Fibroblast of skin of scalp (primary cell): ENCODE results near the gene TMEFF1.

Experiments
- DNase-seq: peaks from one replicate; pipeline ENCODE4 v3.0.0-alpha.2; 2013

The TMEFF1 gene

DNA sequence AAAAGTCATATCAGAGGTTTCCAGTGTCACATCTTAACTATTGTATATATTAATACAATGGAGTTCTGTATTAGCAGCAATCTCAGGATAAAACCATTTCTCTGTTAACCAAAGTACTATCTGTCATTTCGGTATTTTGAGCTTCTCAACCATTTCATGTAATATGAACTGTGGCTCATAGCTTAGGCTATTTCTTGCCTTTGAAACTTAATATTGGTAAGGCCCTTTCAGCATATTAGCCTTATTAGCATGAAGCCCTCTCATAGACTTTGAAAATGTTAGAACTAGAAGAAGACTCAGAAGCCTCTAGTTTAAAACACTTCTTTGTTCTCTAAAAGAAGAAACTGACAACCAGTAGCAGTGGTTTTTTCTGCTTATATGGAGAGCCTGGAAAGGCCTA is 105.7 kb downstream of the TMEFF1 start:
- no peak for DNase-seq

DNA sequence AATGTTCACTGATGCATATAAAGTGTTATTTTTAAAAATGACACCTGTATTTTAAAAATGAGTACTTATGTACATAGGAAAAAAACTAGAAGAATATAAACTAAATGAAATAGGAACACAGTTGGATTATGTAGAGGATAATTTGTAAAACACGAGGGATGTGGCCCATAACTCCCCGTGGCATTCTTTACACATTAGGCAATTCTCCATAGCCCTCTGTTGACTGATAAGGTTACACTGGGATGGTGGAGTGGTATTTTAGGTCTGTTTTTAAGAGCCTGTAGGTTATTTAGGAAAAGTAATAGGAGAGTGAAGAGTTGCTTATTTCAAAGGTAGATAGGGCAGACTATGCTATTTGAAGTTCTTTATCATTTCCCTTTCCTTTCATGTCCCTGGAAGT is 106.7 kb downstream of the TMEFF1 start:
- DNase-seq: no peak

DNA sequence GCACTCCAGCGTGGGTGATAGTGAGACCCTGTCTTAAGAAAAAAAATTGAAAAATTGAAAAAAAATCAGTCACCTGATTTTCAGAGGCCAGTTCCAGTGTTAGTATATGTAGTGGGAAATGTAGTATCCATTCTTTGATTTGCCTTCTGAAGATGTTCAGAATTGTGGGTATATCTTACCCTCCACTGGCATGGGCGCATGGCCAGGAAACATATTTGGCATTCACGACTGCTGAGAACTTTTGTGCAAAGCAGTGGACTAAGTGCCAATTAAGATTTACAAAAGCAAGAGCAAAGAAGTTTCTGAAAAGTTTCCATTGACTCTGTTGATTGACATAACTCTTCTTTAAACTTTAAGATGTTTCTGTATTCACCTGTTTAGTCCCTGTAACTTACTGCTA is 107.3 kb downstream of the TMEFF1 start:
- DNase-seq: no peak

DNA sequence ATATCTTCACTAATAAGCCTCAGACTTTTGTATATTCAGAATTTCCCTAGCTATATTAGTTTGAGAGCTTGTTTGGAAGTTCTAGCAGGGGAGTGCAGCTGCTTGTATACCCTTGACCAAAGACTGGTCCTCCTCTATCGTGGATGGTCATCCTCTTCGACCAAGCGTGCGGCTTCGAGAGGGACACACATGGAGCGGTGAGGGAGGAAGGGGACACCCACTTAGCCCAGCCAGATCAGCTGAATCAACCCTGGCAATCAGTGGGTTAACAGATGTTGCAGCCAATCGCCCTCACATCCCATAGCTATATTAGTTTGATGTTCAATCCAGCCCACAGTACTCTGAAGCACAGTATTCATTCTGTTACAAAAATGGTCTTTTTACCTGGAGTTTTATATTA is 108.1 kb downstream of the TMEFF1 start:
- no peak for DNase-seq

DNA sequence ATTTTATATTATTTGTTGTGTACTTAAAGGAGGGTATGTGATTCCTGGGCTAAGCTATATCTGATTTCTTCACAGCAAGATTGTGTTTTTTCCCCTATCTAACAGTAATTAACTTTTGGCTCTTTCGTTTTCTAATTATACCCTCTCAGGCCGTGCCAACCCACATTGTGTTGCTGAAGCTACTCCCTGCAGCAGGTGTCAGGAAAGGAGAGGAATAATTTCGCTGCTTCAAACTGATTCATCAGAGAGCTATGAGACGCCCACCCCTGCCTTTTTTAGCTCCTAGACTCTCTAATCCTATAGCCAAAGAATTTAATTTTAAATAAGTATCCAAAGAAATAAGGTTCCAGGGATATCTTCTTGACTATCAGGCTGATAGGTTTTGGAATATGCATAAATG is 108.7 kb downstream of the TMEFF1 start:
- DNase-seq: no peak

DNA sequence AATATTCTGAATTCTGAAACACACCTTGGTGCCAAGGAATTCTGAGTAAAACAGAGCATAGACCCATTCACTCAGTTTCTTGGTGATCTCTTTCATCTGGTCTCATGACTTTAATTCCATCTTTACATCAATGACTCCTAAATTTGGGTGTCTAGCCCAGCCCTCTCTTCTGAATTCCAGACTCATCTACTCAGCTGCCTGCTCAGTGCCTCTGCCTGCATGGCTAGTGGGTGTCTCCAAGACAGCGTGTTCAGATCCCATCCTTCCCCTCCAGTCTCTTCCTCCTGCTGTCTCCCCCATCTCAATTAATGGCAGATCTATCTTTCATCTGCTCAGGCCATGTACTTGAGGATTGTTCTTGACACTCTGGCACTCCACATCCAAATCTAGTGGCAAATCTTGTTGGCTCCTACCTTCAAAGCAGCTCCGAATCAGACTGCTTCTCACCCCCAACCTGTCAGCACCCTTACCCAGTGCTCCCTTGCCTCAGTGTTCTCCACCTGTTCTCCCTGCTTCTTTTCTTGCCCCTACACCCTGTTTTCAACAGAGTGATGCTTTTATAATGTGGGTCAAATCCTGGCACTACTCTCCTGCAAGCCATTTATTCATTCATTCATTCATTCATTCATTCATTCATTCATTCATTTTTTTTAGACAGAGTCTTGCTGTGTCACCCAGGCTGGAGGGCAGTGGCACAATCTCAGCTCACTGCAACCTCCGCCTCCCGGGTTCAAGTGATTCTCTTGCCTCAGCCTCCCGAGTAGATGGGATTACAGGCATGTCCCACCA is 110.3 kb downstream of the TMEFF1 start:
- no peak for DNase-seq

DNA sequence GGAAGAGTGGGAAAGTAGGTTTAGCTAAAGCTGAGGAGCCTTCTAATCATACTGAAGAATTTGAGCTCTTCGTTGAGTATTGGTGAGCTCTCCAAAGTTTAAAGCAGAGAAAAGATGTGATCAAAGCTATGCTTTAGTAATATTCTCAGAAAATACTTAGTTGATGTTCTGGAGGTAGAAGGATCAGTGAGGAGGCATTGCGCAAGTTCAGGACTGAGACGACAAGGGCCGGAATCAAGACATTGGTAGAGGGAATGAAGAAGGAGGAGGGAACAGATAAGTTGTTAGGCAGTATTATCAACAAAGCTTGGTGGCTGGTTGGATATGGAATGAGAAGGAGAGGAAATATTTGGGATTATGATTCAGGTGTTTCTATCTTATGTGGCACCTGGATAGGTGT is 112.0 kb downstream of the TMEFF1 start:
- DNase-seq: no peak

DNA sequence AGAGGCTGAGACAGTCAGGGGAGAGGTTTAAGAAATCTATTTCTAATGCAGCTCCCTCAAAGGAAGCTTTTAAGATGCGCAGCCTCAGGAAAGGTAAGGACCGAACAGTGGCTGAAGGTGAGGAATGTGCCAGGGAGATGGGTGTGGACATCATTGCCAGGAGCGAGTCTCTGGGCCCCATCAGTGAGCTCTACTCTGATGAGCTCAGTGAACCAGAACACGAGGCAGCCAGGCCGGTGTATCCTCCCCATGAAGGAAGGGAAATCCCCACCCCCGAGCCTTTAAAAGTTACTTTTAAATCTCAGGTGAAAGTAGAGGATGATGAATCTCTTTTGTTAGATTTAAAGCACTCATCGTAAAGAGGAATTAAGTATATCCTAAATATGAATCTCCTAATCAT is 113.1 kb downstream of the TMEFF1 start:
- no peak for DNase-seq

DNA sequence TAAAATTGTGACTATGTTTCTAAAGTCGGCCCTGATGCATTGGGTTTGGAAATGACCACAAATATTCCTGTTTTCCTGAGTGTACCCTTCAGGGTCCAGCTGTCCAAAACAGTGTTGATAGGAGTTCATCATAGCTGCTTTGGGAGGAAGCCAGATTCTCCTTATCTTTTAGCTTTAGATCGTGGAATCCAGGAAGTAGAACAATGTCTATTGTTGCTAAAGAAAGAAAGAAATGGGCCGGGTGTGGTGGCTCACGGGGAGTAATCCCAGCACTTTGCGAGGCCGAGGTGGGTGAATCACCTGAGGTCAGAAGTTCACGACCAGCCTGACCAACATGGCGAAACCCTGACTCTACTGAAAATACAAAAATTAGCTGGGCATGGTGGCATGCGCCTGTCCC is 114.4 kb downstream of the TMEFF1 start:
- DNase-seq: peak; percentile 36

DNA sequence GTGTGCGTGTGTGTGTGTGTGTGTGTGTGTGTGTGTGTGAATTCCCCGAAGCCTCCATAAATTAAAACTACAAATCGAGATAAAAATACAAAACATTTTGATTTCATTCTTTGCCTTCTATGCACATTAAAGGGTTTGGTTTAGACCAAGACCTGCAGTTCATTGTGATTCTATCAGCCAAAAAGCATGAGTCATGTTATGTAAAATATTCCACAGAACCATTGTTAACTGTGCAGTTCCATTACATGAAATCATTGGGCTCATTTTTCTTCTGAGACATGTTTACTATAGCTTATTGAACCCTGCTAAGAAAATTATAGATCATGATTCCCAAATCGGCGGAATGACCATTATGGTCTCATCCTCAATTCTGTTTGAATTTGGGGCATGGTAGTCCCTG is 116.6 kb downstream of the TMEFF1 start:
- DNase-seq: peak; percentile 34

DNA sequence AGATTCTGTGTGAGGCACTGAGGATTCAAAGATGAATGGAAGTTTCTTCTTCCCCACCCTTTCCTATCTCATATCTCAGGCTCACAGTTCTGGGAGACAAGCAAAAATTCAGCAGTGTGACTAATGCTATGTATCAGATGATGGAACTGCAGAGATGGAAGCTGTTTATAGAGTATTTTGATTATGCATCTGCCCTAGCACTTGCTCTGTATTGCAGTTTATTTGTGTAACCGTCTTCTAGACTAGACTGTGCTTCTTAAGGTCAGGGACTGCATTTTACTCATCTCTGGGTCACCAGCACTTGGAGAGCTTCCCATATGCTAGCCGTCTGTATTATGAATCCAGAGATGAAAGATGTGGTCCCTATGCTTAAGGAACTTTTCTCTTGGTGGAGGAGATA is 117.5 kb downstream of the TMEFF1 start:
- DNase-seq: peak; percentile 40

DNA sequence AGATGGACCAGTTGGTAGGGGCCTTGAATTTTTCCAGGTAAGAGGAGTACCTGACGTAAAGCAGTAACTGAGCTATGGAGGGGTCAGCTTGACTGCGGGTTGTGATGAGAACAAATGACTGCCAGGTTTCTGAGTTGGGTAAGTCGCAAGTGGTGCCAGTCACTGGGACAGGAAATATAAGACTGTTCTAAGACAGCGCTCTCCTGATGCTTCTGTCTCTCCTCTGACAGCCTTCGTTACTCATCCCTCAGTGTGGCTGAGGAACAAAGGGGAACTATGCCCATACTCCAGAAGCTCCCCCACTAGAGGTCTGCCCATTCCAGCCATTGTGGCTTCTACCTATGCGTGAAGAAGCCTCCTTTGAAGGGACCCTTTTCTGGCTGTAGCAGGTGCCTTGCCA is 118.2 kb downstream of the TMEFF1 start:
- no peak for DNase-seq

DNA sequence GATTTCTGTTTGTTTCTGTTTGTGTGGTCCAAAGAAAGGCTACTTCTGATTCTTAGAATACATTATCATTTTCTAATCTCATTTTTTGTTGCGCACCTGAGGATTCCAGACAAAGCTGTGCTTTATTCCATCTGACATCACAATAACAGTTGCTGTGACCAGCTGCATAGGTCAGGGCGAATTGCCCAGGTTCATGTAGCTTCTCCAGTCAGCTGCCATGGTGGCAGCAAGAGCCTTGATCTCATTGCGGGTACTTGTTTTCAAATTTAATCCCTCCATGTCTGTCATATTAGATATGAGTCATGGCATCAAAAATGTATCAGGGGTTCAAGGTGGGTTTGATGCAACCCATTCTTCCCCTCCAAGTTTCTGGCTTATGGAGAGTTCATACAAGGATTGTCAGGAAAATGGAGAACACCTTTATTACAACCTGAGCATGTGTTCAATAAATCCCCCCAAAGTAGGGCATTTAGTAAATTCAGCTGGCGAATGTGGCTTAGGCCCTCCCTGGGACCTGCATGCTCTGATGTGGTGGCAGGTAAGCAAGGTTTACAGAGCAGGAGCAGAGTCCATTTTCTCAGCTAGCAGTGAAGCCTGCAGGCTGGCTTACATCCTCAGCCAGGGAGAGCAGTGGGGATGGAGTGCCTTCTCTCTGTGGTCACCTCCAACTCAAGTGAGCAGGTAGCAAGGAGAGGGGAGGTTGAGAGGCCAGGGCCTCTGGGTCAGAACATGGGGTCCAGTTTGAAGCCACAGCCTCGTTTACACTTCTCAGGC is 118.9 kb downstream of the TMEFF1 start:
- no peak for DNase-seq

DNA sequence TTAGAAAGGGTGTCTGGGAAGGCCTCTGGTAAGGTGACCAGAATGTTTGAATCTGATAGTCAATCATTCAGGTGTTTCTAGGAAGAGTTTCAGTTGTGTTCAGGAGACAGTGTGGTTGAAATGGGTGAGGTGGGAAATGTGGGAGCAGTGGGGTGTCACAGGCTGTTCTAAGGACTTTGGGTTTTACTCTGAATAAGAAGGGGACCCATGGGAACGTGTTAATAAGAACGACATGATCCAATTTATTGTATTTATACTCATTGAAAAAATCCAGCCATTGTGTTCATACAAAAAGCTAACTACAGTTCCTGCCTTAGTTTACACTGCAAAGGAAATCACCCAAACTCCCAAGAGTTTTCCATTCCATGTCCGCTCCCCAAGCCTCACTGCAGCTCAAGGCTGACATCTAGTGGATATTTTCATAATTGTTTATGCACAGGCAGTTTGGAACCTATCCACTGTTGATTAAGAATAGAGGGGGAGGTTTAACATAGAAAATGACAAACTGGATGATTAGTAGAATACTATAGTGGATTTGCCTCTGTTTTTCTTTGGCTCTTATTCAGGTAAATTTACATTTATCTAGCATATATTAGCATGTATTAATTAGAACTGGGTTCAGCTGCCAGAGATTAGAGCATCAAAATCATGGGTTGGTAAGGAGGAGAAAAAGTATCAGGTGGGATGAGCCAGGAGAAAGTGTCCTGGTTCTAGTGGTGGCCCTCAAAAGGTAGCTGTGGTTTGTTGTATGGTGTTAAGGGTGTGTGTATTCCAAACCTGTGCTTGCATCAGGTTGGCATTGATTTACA is 122.6 kb downstream of the TMEFF1 start:
- peak; percentile 67 for DNase-seq

DNA sequence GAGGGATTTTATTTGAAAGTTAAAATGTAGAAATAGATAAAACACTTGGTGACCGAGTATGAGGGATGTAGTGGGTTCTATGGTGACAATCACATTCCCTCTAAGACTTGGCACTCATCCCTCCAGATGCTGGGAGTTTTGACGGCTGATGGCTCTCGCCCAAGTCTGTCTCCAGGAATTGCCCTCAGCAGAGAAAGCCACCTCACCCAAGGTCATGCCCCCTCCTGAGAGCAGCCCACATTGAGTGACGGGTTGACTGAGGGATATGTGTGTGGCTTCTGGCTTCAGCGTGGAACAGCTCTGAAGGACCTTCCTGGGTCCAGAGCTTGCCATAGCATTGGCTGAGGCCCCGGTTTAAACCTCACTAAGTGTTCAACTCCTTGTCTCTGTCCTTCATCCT is 124.3 kb downstream of the TMEFF1 start:
- no peak for DNase-seq

DNA sequence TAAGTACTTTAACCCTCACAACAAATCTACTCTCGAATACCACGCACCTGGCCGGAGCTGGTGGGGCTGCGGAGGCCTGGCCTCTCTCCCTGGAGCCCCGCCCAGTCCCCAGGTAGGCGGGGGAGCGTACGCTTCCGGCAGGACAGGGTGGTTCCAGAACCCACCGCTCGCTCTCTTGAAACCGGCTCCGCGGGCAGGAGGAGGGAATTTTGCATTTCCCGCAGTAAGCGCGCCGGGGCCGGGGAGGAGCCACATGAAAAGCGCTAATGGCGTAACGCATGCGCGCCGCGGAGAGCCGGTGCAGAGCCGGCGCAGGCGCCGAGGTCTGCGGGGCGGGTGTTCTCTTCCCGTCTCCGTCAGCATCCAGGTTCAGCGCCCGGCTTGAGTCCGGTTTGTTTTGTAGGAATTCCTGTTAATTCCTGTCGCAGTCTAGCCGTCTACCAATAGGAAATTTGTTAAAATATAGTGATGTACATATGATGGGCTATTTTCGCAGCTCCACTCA is 125.7 kb downstream of the TMEFF1 start:
- DNase-seq: peak; percentile 78

DNA sequence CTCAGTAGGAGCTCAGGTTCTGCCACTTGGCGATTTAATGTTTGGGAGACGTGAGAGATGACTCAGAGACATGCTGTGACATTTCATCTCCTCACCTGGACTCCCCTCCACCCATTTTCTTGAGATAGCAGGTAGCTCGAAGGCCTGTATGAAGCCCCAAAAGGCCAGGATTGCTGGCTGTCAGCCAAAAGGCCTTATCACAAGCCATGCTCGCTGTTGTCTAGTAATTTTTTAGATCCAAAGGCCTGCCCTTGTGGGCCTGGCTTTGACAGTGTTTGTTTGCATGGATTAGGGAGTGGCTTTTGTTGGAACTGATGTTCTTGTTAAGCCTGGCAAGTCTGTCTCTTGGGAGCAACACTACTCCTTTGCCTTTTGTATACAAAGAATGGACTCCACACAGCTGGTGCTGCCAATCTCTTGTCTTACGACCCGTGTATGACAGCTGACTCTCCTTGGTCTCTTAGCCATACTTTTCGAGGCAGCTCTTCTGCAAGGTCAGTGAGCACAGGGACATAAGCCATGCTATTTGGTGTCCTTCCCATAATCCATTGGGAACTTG is 127.7 kb downstream of the TMEFF1 start:
- DNase-seq: no peak

DNA sequence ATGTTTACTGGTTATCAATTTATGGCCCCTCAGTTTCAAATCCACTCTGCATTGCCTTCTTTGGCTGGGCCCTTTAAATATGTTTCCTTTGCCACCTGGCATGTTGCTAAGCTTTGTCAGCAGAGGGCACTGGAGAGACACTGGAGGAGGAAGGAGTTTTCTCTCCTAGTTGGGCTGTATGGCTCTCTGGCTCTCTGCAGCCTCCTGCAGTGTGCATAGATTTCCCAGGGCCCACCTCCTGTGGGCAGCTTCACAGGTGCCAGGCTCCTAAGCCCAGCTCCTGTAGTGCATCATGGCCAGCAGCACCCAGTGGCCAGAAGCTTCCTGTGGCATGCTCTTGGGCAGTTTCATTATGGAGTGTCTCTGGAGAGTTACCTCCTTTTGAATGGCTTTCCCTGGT is 128.3 kb downstream of the TMEFF1 start:
- DNase-seq: peak; percentile 61

DNA sequence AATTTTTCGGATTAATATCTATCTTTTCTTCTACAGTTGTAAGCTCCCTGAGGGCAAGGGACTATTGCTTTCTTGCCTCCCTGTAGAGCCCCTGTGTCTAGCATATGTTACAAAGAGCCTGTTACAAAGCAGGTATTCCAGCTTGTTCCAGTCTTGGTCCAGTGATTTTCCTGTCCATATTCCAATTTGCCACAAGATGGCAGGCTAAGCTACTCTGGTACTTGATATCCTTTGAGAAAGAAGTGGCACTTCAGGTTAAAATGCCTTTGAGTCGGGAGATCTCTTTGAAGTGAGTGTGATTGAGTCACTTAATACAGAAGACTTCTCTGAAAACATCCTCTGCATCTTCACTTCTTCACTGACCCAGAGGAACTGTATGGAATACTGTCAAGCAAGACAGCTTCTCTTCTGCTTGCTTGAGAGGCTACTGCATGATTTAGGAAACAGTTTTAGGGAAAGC is 129.4 kb downstream of the TMEFF1 start:
- peak; percentile 45 for DNase-seq

DNA sequence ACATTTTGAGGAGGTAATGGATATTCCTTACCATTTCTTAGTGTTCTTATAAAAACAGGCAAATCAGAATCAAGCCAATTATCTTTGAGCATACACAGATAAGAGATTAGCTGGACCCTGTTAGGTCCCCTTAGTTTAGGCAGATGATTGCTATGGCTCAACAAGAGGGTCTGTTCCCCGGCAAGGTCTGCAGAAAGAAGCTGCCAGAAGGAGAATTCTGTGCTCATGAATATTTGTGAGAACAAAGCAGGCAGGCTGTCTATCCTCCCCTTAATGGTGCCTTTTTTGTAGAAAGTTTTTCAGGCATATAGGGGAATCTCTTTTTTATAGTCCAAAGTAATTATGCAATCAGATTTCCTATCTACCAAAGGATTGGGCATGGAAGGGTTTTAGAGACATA is 132.5 kb downstream of the TMEFF1 start:
- no peak for DNase-seq

DNA sequence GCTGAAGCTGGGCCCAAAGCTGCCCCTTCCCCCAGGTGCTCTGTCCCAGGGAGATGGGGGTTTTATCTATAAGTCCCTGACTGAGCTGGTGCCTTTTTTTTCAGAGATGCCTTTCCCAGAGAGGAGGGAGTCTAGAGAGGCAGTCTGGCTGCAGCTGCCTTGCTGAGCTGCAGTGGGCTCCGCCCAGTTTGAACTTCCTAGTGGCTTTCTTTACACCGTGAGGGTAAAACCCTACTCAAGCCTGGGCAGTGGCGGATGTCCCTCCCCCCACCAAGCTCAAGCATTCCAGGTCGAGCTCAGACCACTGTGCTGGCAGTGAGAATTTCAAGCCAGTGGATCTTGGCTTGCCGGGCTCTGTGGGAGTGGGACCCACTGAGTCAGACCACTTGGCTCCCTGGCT is 146.2 kb downstream of the TMEFF1 start:
- DNase-seq: no peak

DNA sequence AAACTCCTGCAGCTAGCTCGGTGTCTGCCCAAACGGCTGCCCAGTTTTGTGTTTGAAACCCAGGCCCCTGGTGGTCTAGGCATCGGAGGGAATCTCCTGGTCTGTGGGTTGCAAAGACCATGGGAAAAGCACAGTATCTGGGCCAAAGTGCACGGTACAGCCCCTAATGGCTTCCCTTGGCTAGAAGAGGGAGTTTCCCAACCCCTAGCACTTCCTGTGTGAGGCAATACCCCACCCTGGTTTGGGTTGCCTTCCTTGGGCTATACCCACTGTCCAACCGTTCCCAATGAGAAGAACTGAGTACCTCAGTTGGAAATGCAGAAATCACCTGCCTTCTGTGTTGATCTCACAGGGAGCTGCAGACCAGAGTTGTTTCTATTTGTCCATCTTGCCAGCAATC is 146.7 kb downstream of the TMEFF1 start:
- no peak for DNase-seq

DNA sequence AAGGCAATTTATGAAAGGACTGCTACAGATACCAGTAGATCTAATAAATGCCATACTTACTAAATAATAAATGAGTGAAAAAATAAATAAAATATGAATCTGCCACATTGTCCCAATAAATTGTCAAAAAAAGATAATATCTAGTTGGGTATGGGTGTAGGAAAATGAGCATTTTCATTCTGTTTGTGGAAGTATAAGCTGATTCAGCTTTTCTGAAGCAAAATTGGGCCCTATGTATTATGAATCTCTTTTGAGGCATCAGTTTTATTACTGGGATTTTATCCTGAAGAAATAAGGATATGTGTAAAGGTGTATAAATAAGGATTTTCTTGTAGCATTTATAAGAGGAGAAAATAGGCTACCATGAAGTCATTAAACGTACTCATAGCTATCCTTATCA is 151.0 kb downstream of the TMEFF1 start:
- DNase-seq: no peak
